Upper lobe of left lung (tissue), 4 donors: ENCODE results near the gene DOCK4.

Source experiments
- EP300 ChIP-seq, 4 donors: sonication (generic); formaldehyde crosslinking; IDR thresholded peaks; one replicate each; pipeline ENCODE4 v1.5.1; 2017; ENCODE audit warnings: antibody characterized with exemption in 4 of 4, control low read depth in 2 of 4
- POLR2A ChIP-seq, 4 donors: fragments of 450-650 bp; IDR thresholded peaks; one replicate each; pipeline ENCODE4 v1.5.1; 2016 to 2017; ENCODE audit warnings: antibody characterized with exemption in 4 of 4, mild to moderate bottlenecking in 2 of 4
- POLR2AphosphoS5 ChIP-seq, 2 donors: sonication (generic); formaldehyde crosslinking; IDR thresholded peaks; one replicate each; pipeline ENCODE4 v1.5.1; 2017; ENCODE audit warnings: antibody characterized with exemption in 2 of 2
- TF ChIP-seq, protein P1 (sequence below), 6 experiments: fragments of 450-650 bp in 4 of 6; fragments of 200-600 bp in 2 of 6; sonication (generic) in 2 of 6; IDR thresholded peaks; one replicate each; pipeline ENCODE4 v1.5.1; 2016 to 2019; ENCODE audit warnings: antibody characterized with exemption in 6 of 6

DNA sequence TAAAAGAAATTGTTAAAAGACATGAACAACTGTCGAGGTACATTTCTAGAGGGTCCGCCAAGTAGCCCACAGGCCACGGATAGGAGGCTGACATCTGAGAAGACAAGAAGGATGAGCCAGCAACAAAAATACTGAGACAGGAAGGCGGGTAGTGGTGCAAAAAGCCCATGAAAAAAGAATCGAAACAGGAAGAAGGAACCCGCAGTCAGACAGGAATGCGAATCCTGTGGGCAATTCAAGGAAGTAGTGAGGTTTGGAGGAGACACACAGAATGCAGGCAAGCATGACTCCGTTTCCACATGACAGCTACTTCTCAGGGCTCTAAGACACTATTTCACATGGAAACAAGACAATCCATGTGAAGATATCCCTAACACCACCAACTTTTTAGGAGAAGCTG is 125.2 kb downstream of the DOCK4 start:
- TF ChIP-seq POLR2A (IDR thresholded peaks at IDR 0.05) (no peak), EP300 (IDR thresholded peaks at IDR 0.05) (peak in 1 of 4 donors; percentile 30), POLR2AphosphoS5 (IDR thresholded peaks at IDR 0.05) (peak in 1 of 2 donors; percentile 11)
- TF ChIP-seq, protein P1, sequence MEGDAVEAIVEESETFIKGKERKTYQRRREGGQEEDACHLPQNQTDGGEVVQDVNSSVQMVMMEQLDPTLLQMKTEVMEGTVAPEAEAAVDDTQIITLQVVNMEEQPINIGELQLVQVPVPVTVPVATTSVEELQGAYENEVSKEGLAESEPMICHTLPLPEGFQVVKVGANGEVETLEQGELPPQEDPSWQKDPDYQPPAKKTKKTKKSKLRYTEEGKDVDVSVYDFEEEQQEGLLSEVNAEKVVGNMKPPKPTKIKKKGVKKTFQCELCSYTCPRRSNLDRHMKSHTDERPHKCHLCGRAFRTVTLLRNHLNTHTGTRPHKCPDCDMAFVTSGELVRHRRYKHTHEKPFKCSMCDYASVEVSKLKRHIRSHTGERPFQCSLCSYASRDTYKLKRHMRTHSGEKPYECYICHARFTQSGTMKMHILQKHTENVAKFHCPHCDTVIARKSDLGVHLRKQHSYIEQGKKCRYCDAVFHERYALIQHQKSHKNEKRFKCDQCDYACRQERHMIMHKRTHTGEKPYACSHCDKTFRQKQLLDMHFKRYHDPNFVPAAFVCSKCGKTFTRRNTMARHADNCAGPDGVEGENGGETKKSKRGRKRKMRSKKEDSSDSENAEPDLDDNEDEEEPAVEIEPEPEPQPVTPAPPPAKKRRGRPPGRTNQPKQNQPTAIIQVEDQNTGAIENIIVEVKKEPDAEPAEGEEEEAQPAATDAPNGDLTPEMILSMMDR (IDR thresholded peaks at IDR 0.05): no peak
